HG02981 (cell line): Measurements from ENCODE around the gene SGIP1.

ENCODE experiments used
- ATAC-seq: cut with Tn5 transposase; IDR thresholded peaks from one replicate; pipeline ENCODE4 v1.9.1; 2021; ENCODE audit warnings: mild to moderate bottlenecking, moderate library complexity; ENCODE audit not compliant: unreplicated experiment

The SGIP1 gene

DNA sequence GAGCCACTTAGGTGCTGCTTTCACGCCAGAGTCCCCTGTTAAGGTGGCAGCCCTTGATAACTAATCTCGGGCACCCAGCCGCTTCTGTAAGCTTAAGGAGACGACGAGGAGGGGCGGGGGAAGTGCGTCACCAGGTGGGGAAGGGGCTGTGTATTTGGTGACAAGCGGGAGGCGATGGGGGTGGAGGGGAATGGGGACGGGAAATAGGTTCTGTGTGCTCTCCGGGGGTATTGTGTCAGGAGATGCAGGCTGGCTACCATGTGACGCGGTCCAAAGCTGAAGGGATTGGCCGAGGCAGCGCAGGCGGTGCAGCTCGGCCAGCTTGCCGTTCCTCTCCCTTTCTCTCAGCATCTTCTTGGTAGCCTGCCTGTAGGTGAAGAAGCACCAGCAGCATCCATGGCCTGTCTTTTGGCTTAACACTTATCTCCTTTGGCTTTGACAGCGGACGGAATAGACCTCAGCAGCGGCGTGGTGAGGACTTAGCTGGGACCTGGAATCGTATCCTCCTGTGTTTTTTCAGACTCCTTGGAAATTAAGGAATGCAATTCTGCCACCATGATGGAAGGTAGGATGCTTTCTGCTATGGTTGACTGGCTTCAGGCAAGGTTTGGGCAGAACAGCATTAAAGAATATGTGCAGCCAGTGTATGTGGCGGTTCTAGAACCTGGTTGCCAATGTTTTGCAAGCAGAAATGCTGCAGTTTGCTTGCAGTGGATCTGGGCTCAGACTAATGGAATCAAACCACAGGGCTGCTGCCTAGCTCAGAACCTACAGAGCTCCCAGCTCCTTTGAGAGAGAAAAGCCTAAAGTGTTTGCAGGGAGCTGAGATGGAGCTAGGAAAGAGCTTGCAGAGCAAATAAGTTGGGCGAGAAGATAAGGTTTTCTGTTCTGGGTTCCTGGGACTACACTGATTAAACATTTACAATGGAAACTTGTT lies at the start of gene SGIP1:
Gene SGIP1 (plus strand): TSS at position 350 of the 937 bp plus-strand sequence. CDS start 206 bp downstream, at position 556.
- ATAC-seq: no peak

GRCh38 chr1:66489151-66489550 lies 44.8 kb upstream of the SGIP1 start:
- no peak for ATAC-seq

DNA sequence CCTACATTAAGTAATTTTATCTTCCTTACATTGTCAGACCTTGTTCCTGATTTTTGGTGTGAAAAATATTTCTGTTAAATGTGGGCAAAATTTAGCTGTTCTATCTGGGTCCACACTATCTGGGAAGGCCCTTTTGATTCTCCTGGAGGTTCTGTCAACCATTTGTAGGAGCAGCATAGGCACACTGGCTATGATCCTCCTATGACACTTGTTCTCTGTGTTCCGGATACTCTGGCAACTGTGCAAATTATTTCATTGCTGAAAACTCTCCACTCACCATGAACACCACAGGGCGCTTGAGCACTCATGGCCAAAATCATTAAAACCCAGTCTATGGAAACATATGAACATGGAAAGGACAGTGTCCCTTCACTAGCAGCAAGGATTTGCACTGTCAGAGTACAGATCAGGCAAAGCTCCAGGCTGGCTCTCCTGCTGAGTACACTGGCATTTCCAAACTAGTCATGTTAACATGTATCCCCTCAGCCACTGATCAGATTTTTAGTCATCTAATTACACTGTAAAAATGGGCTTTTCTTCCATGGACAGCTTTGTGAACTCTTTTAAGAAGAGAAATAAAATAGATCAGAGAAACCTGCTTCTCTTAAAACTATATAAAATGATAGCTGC lies 43.9 kb upstream of the SGIP1 start:
- ATAC-seq: no peak

- peak; percentile 84 for ATAC-seq
Measured at GRCh38 chr1:66490816-66491215, 43.1 kb upstream of the SGIP1 start.

GRCh38 chr1:66492424-66492823 lies 41.5 kb upstream of the SGIP1 start:
- no peak for ATAC-seq

- no peak for ATAC-seq
Measured at GRCh38 chr1:66493731-66494130, 40.2 kb upstream of the SGIP1 start.

DNA sequence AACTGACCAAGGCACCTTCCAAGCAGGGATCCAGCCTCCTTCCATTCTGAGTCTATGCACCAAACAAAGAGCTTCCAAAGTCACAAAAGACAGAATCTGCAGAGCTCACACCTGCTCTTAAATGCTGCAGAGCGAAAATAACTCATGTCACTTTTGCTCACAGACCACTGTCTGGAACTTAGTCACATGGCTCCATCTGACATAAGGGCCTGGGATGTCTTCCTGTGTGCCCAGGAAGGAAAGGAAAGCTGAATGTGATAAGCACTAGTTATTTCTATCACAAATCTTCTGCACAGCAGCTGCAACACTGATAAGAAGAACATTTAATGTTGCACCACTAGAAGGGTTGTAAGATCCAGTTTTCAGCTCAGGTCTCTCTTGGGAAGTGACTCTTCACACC lies 39.5 kb upstream of the SGIP1 start:
- no peak for ATAC-seq

- no peak for ATAC-seq
Measured at GRCh38 chr1:66495495-66495894, 38.5 kb upstream of the SGIP1 start.

- no peak for ATAC-seq
Measured at GRCh38 chr1:66497910-66498309, 36.0 kb upstream of the SGIP1 start.

DNA sequence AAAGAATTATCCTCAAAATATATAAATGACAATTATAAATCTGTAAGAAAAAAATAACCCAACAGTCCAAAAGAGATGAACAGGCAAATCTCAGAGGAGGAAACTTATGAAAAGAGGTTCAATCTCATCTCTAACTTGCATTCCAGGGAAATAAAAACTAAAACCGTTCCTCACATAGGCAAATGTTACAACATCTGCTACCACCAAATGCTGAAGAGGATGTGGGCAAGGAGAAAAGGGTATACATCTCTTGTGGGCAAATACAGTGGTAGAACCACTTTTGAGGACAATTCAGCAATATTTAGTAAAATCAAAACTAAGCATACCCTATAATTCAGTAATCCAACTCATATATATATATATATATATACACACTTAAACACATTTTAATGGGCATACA lies 33.7 kb upstream of the SGIP1 start:
- no peak for ATAC-seq

DNA sequence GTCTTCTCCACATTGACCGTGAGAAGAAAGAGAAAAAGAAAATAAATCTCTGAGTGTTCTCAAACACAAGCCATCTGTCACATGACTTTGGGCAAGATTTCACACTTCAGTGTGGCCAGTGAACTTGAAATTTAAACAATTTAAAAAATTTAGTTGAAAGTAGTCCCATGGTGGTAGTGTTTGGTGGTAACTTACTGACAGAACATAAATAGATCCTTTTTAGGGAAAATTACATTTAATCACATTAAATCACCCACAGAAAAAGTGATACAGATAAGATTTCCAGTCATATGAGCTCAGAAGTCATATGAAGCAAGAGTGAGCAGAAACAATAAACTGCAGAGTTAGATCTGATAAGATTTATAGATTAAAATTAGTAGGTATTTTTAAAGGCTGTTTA lies 31.9 kb upstream of the SGIP1 start:
- no peak for ATAC-seq

GRCh38 chr1:66503841-66504470 lies 30.0 kb upstream of the SGIP1 start:
- peak; percentile 93 for ATAC-seq

GRCh38 chr1:66505671-66506392 lies 28.1 kb upstream of the SGIP1 start:
- no peak for ATAC-seq

- no peak for ATAC-seq
Measured at GRCh38 chr1:66506393-66506687, 27.6 kb upstream of the SGIP1 start.

- ATAC-seq: no peak
Measured at GRCh38 chr1:66506991-66507390, 27.0 kb upstream of the SGIP1 start.

DNA sequence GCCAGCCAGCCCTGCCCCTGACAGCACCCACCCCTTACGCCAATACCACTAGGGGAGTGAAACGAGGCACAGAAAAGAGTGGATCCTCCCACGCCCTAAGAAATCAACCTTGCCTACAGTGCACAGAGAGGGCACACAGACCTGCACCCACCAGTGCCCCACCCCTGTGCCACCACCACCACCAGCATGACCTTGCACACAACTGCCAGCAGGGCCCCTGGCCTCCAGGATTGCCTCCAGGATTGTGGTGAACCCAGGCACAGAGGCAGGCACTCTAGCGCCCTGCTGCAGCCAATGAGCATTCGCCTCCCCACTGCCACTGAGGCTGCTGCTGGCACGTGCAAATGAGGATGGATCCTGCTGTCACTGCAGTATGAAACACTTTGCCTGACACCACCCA lies 23.5 kb upstream of the SGIP1 start:
- ATAC-seq: no peak

- ATAC-seq: no peak
Measured at GRCh38 chr1:66511118-66511517, 22.8 kb upstream of the SGIP1 start.

DNA sequence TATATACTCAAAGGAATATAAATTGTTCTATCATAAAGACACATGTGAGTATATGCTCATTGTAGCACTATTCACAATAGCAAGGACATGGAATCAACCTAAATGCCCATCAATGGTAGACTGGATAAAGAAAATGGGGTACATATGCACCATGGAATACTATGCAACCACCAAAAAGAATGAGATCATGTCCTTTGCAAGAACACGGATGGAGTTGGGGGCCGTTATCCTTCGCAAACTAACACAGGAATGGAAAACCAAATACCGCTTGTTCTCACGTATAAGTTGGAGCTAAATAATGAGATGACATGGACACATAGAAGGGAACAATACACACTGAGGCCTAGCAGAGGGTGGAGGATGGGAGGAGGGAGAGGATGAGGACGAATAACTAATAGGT lies 16.0 kb upstream of the SGIP1 start:
- ATAC-seq: no peak

DNA sequence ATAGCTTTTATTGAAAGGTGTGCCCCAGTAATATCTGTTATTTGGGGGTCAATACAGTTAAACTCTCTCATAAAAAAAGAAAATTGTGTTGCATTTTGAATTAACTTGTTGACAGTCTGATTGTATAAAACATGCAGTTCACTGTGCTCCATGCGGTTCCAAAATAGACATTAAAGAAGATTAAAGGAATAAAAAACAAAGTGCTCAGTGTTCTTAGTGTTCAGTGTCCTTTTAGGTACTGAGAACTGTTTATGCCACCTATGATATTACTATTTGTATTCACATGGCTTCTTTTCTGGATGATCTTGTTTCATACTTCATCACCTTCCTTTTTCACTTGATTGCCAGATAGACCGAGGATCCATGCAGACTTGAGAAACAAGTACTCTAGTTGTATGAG lies 15.3 kb upstream of the SGIP1 start:
- no peak for ATAC-seq

GRCh38 chr1:66519992-66520391 lies 14.0 kb upstream of the SGIP1 start:
- no peak for ATAC-seq

GRCh38 chr1:66520655-66521054 lies 13.3 kb upstream of the SGIP1 start:
- no peak for ATAC-seq
